Prostate gland (tissue), 2 donors: ENCODE results near the gene ZNF609.

Source experiments
- POLR2A ChIP-seq: fragments of 450-650 bp; IDR thresholded peaks from one replicate; pipeline ENCODE4 v1.6.1; 2016; ENCODE audit warnings: antibody characterized with exemption, mild to moderate bottlenecking
- TF ChIP-seq, protein P1 (sequence below), 4 experiments: fragments of 200-600 bp in 2 of 4; fragments of 450-650 bp in 2 of 4; sonication (generic) in 2 of 4; IDR thresholded peaks; 1 replicate in 3 of 4; 2 replicates in 1 of 4; pipeline ENCODE4 v1.5.1; 2016 to 2019; ENCODE audit warnings: antibody characterized with exemption in 4 of 4, mild to moderate bottlenecking in 2 of 4, moderate library complexity in 2 of 4

DNA sequence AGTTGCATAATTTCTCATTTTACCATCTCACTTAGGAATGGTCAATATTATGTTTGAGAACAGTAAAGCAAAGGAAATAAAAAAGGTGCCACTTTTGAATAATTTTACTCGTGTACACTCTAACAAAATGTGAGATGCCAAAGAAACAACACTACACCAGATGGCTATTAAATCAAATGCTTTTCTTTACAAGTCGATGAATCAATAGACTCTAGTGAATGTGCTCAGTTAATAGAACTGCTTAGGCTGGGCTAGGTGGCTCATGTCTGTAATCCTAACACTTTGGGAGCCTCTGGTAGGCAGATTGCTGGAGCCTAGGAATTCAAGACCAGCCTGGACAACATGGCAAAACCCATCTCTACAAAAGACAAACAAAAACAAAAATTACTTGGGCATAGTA is 87.9 kb downstream of the ZNF609 start:
- no peak for TF ChIP-seq POLR2A
- TF ChIP-seq, protein P1, sequence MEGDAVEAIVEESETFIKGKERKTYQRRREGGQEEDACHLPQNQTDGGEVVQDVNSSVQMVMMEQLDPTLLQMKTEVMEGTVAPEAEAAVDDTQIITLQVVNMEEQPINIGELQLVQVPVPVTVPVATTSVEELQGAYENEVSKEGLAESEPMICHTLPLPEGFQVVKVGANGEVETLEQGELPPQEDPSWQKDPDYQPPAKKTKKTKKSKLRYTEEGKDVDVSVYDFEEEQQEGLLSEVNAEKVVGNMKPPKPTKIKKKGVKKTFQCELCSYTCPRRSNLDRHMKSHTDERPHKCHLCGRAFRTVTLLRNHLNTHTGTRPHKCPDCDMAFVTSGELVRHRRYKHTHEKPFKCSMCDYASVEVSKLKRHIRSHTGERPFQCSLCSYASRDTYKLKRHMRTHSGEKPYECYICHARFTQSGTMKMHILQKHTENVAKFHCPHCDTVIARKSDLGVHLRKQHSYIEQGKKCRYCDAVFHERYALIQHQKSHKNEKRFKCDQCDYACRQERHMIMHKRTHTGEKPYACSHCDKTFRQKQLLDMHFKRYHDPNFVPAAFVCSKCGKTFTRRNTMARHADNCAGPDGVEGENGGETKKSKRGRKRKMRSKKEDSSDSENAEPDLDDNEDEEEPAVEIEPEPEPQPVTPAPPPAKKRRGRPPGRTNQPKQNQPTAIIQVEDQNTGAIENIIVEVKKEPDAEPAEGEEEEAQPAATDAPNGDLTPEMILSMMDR (IDR thresholded peaks at IDR 0.05): no peak
